Right atrium auricular region (tissue), 2 donors: Measurements from ENCODE around the gene RNF168. TPM values are rescaled to one million over a fixed set of nuclear protein-coding genes. Genes with fewer than 3 reads are reported as not detected.
"Not testable (repeated sequence)": the region's sequence is repeated elsewhere in the genome, so short reads cannot be mapped to it uniquely, and the experiment has no call there.

ENCODE experiments used
- DNase-seq: peaks from one replicate; pipeline ENCODE4 v3.0.0-alpha.2; 2019; ENCODE audit warnings: low spot score
- H3K27ac ChIP-seq, 2 donors: fragments of 200-600 bp; sonication (generic); 1 replicate in 1 of 2; 2 replicates in 1 of 2; pipeline ENCODE4 v1.5.1; 2016 to 2019
- H3K27me3 ChIP-seq, 2 donors: fragments of 200-600 bp; sonication (generic); one replicate each; pipeline versions ENCODE4 v1.5.1 to v1.6.0; 2017 to 2019
- H3K36me3 ChIP-seq: fragments of 200-600 bp; sonication (generic); one replicate; pipeline ENCODE4 v1.5.1; 2016
- H3K4me1 ChIP-seq, 2 donors: fragments of 200-600 bp; sonication (generic); one replicate each; pipeline versions ENCODE4 v1.5.1 to v1.6.0; 2017 to 2019
- H3K4me3 ChIP-seq, 2 donors: fragments of 200-600 bp; sonication (generic); 1 replicate in 1 of 2; 2 replicates in 1 of 2; pipeline ENCODE4 v1.5.1; 2017 to 2019; ENCODE audit warnings: mild to moderate bottlenecking in 1 of 2, moderate library complexity in 1 of 2
- H3K9me3 ChIP-seq, 2 donors: fragments of 200-600 bp; sonication (generic); one replicate each; pipeline ENCODE4 v1.5.1; 2019
- CTCF ChIP-seq, 2 donors: fragments of 200-600 bp; sonication (generic); IDR thresholded peaks; one replicate each; pipeline ENCODE4 v1.5.1; 2019; ENCODE audit warnings: antibody characterized with exemption in 2 of 2
- total RNA-seq, 2 donors: library from RNA; depleted of rRNA; stranded (reverse); fragments of >200 nt; gene quantifications; one replicate each; pipeline ENCODE4 v1.1.0, GENCODE V29; 2016

Gene RNF168
- total RNA-seq, 2 donors from 2014 or later, result 14.9 to 15.5 TPM

GRCh38 chr3:196528639-196529233, 25.2 kb upstream of the RNF168 start:
- Histone ChIP-seq H3K27ac (peak overlapping the region; percentile 47 to 56), H3K36me3 (no peaks in the 10 kb centered on the region), H3K4me1 (peaks cover 0 to 9% of the 10 kb centered on the region in 2 donors), H3K27me3 (no peaks in the 10 kb centered on the region), H3K4me3 (peak overlapping the region; percentile 31 to 51), H3K9me3 (no peaks in the 10 kb centered on the region)
- DNase-seq, result peak; percentile 59
- TF ChIP-seq CTCF (IDR thresholded peaks at IDR 0.05), result peak; percentile 82 to 93

- Histone ChIP-seq H3K4me3 (no peak overlapping the region), H3K36me3 (no peaks in the 10 kb centered on the region), H3K4me1 (peaks cover 0 to 9% of the 10 kb centered on the region in 2 donors), H3K27ac (no peak overlapping the region), H3K9me3 (peaks cover 0 to 5% of the 10 kb centered on the region in 2 donors), H3K27me3 (no peaks in the 10 kb centered on the region)
- DNase-seq, result no peak
- TF ChIP-seq CTCF (IDR thresholded peaks at IDR 0.05), result no peak
Observed at GRCh38 chr3:196525141-196525540, 21.6 kb upstream of the RNF168 start.

GRCh38 chr3:196524527-196524926, 21.0 kb upstream of the RNF168 start:
- Histone ChIP-seq H3K9me3 (peaks cover 1 to 11% of the 10 kb centered on the region in 2 donors), H3K27ac (no peak overlapping the region), H3K4me1 (peaks cover 0 to 9% of the 10 kb centered on the region in 2 donors), H3K36me3 (no peaks in the 10 kb centered on the region), H3K27me3 (no peaks in the 10 kb centered on the region), H3K4me3 (no peak overlapping the region)
- TF ChIP-seq CTCF (IDR thresholded peaks at IDR 0.05), result no peak
- DNase-seq, result no peak

GRCh38 chr3:196523841-196524240, 20.3 kb upstream of the RNF168 start:
- no peak for DNase-seq
- Histone ChIP-seq H3K4me1 (peaks cover 0 to 5% of the 10 kb centered on the region in 2 donors), H3K9me3 (peaks cover 6 to 18% of the 10 kb centered on the region in 2 donors), H3K27ac (no peak overlapping the region), H3K36me3 (no peaks in the 10 kb centered on the region), H3K27me3 (no peaks in the 10 kb centered on the region), H3K4me3 (no peak overlapping the region)
- TF ChIP-seq CTCF (IDR thresholded peaks at IDR 0.05), result no peak

- H3K27ac ChIP-seq, H3K4me1 ChIP-seq, H3K27me3 ChIP-seq, H3K36me3 ChIP-seq, H3K4me3 ChIP-seq, DNase-seq: not testable (repeated sequence)
- H3K9me3 ChIP-seq, result peaks cover 6 to 27% of the 10 kb centered on the region in 2 donors
Observed at GRCh38 chr3:196521291-196521690, 17.7 kb upstream of the RNF168 start.

GRCh38 chr3:196519718-196520082, 16.1 kb upstream of the RNF168 start:
- Histone ChIP-seq H3K4me1 (no peaks in the 10 kb centered on the region), H3K36me3 (no peaks in the 10 kb centered on the region), H3K27ac (no peak overlapping the region), H3K4me3 (no peak overlapping the region), H3K27me3 (no peaks in the 10 kb centered on the region), H3K9me3 (peaks cover 6 to 27% of the 10 kb centered on the region in 2 donors)
- DNase-seq, result no peak
- no peak for TF ChIP-seq CTCF (IDR thresholded peaks at IDR 0.05)
